ENCODE measurements around the gene HNRNPA2B1.
"Not testable (repeated sequence)": the region's sequence is repeated elsewhere in the genome, so short reads cannot be mapped to it uniquely, and the experiment has no call there.

The HNRNPA2B1 gene

GRCh38 chr7:26166684-26167266 is 33.8 kb downstream of the HNRNPA2B1 start:
- DNase-seq (ENCODE audit: low read depth in 1 of 2, low spot score in 1 of 2) = no peak

GRCh38 chr7:26165950-26166683 is 34.4 kb downstream of the HNRNPA2B1 start:
- no peak for DNase-seq (ENCODE audit: low read depth in 1 of 2, low spot score in 1 of 2)

GRCh38 chr7:26163804-26164203 is 36.7 kb downstream of the HNRNPA2B1 start:
- DNase-seq (ENCODE audit: low read depth in 1 of 2, low spot score in 1 of 2) = not testable (repeated sequence)

- no peak for DNase-seq (ENCODE audit: low read depth in 1 of 2, low spot score in 1 of 2)
Measured at GRCh38 chr7:26162431-26162830, 38.1 kb downstream of the HNRNPA2B1 start.

GRCh38 chr7:26160896-26161295 is 39.6 kb downstream of the HNRNPA2B1 start:
- DNase-seq (ENCODE audit: low read depth in 1 of 2, low spot score in 1 of 2) = no peak

GRCh38 chr7:26159243-26159642 is 41.3 kb downstream of the HNRNPA2B1 start:
- DNase-seq (ENCODE audit: low read depth in 1 of 2, low spot score in 1 of 2) = no peak

GRCh38 chr7:26157520-26158105 is 42.9 kb downstream of the HNRNPA2B1 start:
- no peak for DNase-seq (ENCODE audit: low read depth in 1 of 2, low spot score in 1 of 2)

- DNase-seq (ENCODE audit: low read depth in 1 of 2, low spot score in 1 of 2) = peak in 1 of 2 donors; percentile 71
Measured at GRCh38 chr7:26156451-26157420, 43.8 kb downstream of the HNRNPA2B1 start.

GRCh38 chr7:26155531-26156375 is 44.8 kb downstream of the HNRNPA2B1 start:
- no peak for DNase-seq (ENCODE audit: low read depth in 1 of 2, low spot score in 1 of 2)

GRCh38 chr7:26153823-26154783 is 46.4 kb downstream of the HNRNPA2B1 start:
- DNase-seq (ENCODE audit: low read depth in 1 of 2, low spot score in 1 of 2) = no peak

GRCh38 chr7:26153241-26153822 is 47.2 kb downstream of the HNRNPA2B1 start:
- DNase-seq (ENCODE audit: low read depth in 1 of 2, low spot score in 1 of 2) = no peak

- DNase-seq (ENCODE audit: low read depth in 1 of 2, low spot score in 1 of 2) = not testable (repeated sequence)
Measured at GRCh38 chr7:26152782-26153240, 47.7 kb downstream of the HNRNPA2B1 start.

GRCh38 chr7:26151953-26152781 is 48.4 kb downstream of the HNRNPA2B1 start, which contains the start of gene NFE2L3:
Gene NFE2L3 (plus strand): TSS chr7:26152198. CDS start chr7:26152499, 301 bp downstream.
- DNase-seq (ENCODE audit: low read depth in 1 of 2, low spot score in 1 of 2) = peak; percentile 65 to 71

- no peak for DNase-seq (ENCODE audit: low read depth in 1 of 2, low spot score in 1 of 2)
Measured at GRCh38 chr7:26151650-26151952, 48.9 kb downstream of the HNRNPA2B1 start.

- no peak for DNase-seq (ENCODE audit: low read depth in 1 of 2, low spot score in 1 of 2)
Measured at GRCh38 chr7:26151096-26151495, 49.5 kb downstream of the HNRNPA2B1 start.

- no peak for DNase-seq (ENCODE audit: low read depth in 1 of 2, low spot score in 1 of 2)
Measured at GRCh38 chr7:26149391-26149977, 51.1 kb downstream of the HNRNPA2B1 start.

- not testable (repeated sequence) for DNase-seq (ENCODE audit: low read depth in 1 of 2, low spot score in 1 of 2)
Measured at GRCh38 chr7:26148307-26148700, 52.2 kb downstream of the HNRNPA2B1 start.
